OCI-LY3 (cell line): ENCODE data around the gene MPDU1.
"Not testable (repeated sequence)": the region's sequence is repeated elsewhere in the genome, so short reads cannot be mapped to it uniquely, and the experiment has no call there.

ENCODE experiments used
- H2AFZ ChIP-seq: fragments of 200-600, 300-600 bp; shearing (Covaris generic); 2 replicates; pipeline ENCODE4 v1.6.0; 2014; ENCODE audit warnings: antibody characterized with exemption, low read depth, low read length
- H3K27ac ChIP-seq: fragments of 200-600, 300-600 bp; sonication (generic); 2 replicates; pipeline ENCODE4 v1.5.1; 2014; ENCODE audit warnings: mild to moderate bottlenecking, low read length, moderate library complexity, mixed read lengths
- H3K27me3 ChIP-seq: fragments of 200-600, 300-600 bp; sonication (generic); 2 replicates; pipeline ENCODE4 v1.6.1; 2014; ENCODE audit warnings: low read depth, low read length, mixed read lengths
- H3K36me3 ChIP-seq: fragments of 200-600, 300-600 bp; sonication (generic); replicated peaks from 2 replicates; pipeline ENCODE3; 2014; ENCODE audit warnings: low read depth, low read length, mixed read lengths
- H3K4me1 ChIP-seq: fragments of 300-600, 200-600 bp; sonication (generic); 2 replicates; pipeline ENCODE4 v1.6.1; 2014; ENCODE audit warnings: low read length, mixed read lengths
- H3K4me2 ChIP-seq: fragments of 200-600, 300-600 bp; sonication (generic); 2 replicates; pipeline ENCODE4 v1.6.1; 2014; ENCODE audit warnings: low read length, mixed read lengths
- H3K4me3 ChIP-seq: fragments of 300-600, 200-600 bp; sonication (generic); 2 replicates; pipeline ENCODE4 v1.5.1; 2014; ENCODE audit warnings: antibody characterized with exemption, mild to moderate bottlenecking, low read length, moderate library complexity
- H3K79me2 ChIP-seq: fragments of 300-600, 200-600 bp; shearing (Covaris generic); 2 replicates; pipeline ENCODE4 v1.6.1; 2014; ENCODE audit warnings: mild to moderate bottlenecking, low read length, mixed read lengths
- H3K9ac ChIP-seq: fragments of 300-600, 200-600 bp; shearing (Covaris generic); 2 replicates; pipeline ENCODE4 v1.6.0; 2014; ENCODE audit warnings: mild to moderate bottlenecking, low read length, moderate library complexity
- H3K9me3 ChIP-seq: fragments of 200-600, 300-600 bp; shearing (Covaris generic); 2 replicates; pipeline ENCODE4 v1.6.1; 2014; ENCODE audit warnings: low read length, mixed read lengths; ENCODE audit not compliant: insufficient read depth
- H4K20me1 ChIP-seq: fragments of 200-600, 300-600 bp; sonication (generic); 2 replicates; pipeline ENCODE4 v1.6.1; 2016; ENCODE audit warnings: low read length, mixed read lengths; ENCODE audit not compliant: insufficient read depth
- EZH2phosphoT487 ChIP-seq: fragments of 200-600 bp; shearing (Covaris generic); IDR thresholded peaks from 2 replicates; pipeline ENCODE4 v1.6.1; 2018; ENCODE audit warnings: antibody characterized with exemption, mixed run types, low read depth
- TF ChIP-seq, protein P1 (sequence below): fragments of 200-600, 300-600 bp; sonication (generic); IDR thresholded peaks from 2 replicates; pipeline ENCODE4 v1.5.1; 2014; ENCODE audit warnings: antibody characterized with exemption, low read length, low read depth

MPDU1 gene

DNA sequence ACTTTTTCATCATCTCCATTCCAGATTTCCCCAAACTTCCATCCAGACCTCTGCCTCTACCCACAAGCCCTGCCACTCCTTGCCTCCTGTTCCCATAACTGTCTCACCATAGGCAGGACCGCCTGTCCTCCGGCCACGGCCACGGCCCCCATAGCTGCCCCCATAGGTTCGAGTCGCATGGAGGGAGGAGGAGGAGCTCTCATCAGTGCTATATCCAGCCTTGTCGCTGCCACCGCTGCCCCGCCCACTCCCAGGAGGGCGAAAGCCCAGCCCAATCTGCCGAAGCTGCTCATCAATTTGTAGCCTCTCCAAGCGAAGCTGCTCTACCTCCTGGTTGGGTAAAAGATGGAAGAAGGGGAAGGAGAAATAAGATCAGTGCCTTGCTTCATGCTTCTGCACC is 9.6 kb downstream of the MPDU1 start:
- Histone ChIP-seq H3K27me3 (no peaks in the 10 kb centered on the region), H3K27ac (no peak overlapping the region), H2AFZ (no peak overlapping the region), H3K9me3 (no peaks in the 10 kb centered on the region), H3K36me3 (peaks cover 5% of the 10 kb centered on the region), H3K4me1 (peaks cover 3% of the 10 kb centered on the region; the same call in 1 of the 2 replicates), H3K4me3 (no peak overlapping the region), H3K9ac (no peak overlapping the region), H4K20me1 (no peaks in the 10 kb centered on the region), H3K79me2 (no peaks in the 10 kb centered on the region), H3K4me2 (no peak overlapping the region)
- TF ChIP-seq, protein P1, sequence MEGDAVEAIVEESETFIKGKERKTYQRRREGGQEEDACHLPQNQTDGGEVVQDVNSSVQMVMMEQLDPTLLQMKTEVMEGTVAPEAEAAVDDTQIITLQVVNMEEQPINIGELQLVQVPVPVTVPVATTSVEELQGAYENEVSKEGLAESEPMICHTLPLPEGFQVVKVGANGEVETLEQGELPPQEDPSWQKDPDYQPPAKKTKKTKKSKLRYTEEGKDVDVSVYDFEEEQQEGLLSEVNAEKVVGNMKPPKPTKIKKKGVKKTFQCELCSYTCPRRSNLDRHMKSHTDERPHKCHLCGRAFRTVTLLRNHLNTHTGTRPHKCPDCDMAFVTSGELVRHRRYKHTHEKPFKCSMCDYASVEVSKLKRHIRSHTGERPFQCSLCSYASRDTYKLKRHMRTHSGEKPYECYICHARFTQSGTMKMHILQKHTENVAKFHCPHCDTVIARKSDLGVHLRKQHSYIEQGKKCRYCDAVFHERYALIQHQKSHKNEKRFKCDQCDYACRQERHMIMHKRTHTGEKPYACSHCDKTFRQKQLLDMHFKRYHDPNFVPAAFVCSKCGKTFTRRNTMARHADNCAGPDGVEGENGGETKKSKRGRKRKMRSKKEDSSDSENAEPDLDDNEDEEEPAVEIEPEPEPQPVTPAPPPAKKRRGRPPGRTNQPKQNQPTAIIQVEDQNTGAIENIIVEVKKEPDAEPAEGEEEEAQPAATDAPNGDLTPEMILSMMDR, result no peak
- TF ChIP-seq EZH2phosphoT487, result no peak

DNA sequence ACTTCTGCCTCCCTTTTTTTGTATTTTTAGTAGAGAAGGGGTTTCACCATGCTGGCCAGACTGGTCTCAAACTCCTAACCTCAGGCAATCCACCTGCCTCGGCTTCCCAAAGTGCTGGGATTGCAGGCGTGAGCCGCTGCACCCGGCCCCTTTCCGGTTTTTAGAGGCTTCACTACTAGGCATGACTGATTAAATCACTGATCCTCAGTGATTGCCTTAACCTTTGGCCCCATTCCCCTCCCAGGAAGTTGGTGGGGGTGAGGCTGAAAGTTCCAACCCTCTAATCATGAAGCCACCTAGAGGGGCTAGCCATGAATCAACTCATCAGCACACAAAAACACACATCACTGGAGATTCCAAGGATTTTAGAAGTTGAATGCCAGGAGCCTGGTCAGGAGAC is 13.9 kb downstream of the MPDU1 start:
- not testable (repeated sequence) for H3K9me3 ChIP-seq, H3K27ac ChIP-seq, H3K27me3 ChIP-seq, H3K36me3 ChIP-seq, H3K4me1 ChIP-seq, H4K20me1 ChIP-seq, H2AFZ ChIP-seq, H3K4me2 ChIP-seq, H3K79me2 ChIP-seq, H3K9ac ChIP-seq, H3K4me3 ChIP-seq

DNA sequence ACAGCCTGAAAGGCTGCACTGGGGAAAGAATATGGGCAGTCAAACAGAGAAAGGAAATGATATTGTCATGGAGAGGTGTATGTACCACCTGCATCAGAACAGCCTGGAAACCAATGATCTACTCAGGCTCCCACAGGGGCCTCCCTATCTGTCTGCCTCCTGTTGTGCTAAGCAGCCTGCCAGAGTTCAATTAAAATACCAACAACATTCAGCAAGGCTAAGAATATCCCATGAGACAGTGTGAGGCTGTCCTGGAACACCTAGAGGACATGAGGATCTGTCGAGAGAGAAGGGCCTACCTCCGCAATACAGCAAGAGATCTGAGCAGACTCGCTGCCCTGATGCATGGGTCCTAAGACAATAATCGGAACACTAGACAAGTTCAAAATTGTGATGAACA is 22.6 kb downstream of the MPDU1 start:
- 0 out of 2 replicates have a peak, but pooled peaks cover 8% of the 10 kb centered on the region for H3K79me2 ChIP-seq
- peaks cover 11% of the 10 kb centered on the region for H3K36me3 ChIP-seq
- no peak overlapping the region for H3K9ac ChIP-seq

DNA sequence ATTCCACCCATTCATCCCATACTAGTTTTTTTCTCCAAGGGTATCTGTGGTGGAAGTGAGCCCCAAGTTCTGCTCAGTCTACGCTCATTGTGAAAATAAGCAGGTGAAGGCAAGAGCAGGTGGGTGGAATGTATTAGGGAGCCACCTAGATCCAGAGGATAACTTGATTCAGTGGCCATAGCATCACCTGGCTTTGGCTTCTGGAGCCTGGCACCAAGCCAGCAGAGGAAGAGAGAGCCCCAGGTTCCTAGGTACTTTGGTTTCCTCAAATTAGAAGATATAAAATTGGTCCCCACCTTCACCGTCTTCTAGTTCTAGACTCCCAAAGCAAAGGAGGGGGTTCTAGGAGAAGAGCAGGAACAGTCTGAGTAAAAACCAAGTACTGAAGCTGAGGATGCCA is 27.0 kb downstream of the MPDU1 start:
- Histone ChIP-seq H3K9me3 (no peaks in the 10 kb centered on the region), H3K36me3 (peaks cover 6% of the 10 kb centered on the region), H3K27me3 (no peaks in the 10 kb centered on the region), H3K4me1 (peaks cover 11% of the 10 kb centered on the region), H3K27ac (no peak overlapping the region), H3K9ac (no peak overlapping the region), H3K79me2 (peaks cover 35% of the 10 kb centered on the region), H3K4me3 (no peak overlapping the region), H3K4me2 (no peak overlapping the region), H4K20me1 (peaks cover 6% of the 10 kb centered on the region; the same call in 1 of the 2 replicates), H2AFZ (no peak overlapping the region)
- TF ChIP-seq, protein P1, result no peak

More for the DNA sequence above, 22.6 kb downstream of the MPDU1 start:
- H3K4me3 ChIP-seq, result no peak overlapping the region
- H2AFZ ChIP-seq, result no peak overlapping the region
- TF ChIP-seq EZH2phosphoT487, result no peak
- TF ChIP-seq, protein P1, result no peak
- no peak overlapping the region for H3K4me2 ChIP-seq
- no peaks in the 10 kb centered on the region for H3K4me1 ChIP-seq
- H4K20me1 ChIP-seq, result no peaks in the 10 kb centered on the region
- H3K9me3 ChIP-seq, result no peaks in the 10 kb centered on the region
- no peaks in the 10 kb centered on the region for H3K27me3 ChIP-seq
- no peak overlapping the region for H3K27ac ChIP-seq
